ENCODE measurements around the gene PURB. TPM values are rescaled to one million over a fixed set of nuclear protein-coding genes. Genes with fewer than 3 reads are reported as not detected.
A peak's percentile ranks its signal among the peaks of the same experiment; 100 is the strongest.

Gene PURB
- polyA plus RNA-seq, 1 donor (not counting 4 experiments of a cell fraction or from before 2014, with no cell fraction given) = 7.7 TPM

DNA sequence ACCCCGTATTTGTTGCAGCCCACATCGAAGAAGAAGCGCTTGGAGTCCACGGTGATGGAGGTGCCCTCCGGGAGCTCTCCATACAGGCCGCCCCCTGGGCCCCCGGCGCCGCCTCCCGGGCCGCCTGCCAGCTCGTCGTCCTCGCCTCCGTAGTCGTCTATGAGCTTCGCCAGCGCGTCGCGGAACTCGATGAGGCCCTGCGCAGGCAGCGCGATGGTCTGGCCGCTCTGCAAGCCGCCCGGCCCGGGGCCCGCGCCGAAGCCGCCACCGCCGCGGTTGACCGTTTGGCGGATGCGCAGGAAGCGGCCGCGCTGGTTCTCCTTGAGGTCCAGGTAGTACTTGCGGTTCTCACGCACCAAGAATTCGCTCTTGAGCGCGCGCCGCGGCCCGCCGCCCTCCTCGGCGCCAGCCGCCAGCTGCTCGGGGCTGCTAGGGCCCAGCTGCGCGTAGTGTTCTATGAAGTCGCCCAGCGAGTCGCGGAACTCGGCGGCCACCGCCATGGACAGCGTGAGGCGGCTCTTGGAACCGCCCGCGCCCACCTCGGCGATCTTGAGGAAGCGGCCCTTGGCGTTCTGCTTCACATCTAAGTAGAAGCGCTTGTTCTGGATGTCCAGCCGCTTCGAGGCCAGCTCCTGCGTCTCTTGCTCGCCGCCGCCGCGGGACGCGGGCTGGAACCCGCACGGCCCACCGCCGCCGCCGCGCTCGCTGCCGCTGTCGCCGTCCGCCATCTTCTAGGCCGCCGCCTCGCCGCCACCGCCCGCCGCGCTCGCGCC is 523 bp downstream of the PURB start:
- peak overlapping the region; percentile 61 to 78 (median 68) for H3K4me3 ChIP-seq (ENCODE audit: control insufficient read depth in 2 of 3, extremely low read depth in 1 of 3, insufficient read depth in 2 of 3, low read depth in 1 of 3, low read length in 3 of 3)
- TF ChIP-seq CTCF (optimal IDR thresholded peaks at IDR 0.05 in 1 of 3, IDR thresholded peaks at IDR 0.05 in 1 of 3, conservative IDR thresholded peaks at IDR 0.05 in 1 of 3; ENCODE audit: extremely low read depth in 1 of 3, insufficient read depth in 2 of 3, low read length in 3 of 3) = no peak
- no peak for TF ChIP-seq EZH2 (IDR thresholded peaks at IDR 0.05; ENCODE audit: low read length)
- H3K4me1 ChIP-seq (ENCODE audit: control insufficient read depth, extremely low read depth, insufficient read depth, low read length) = peaks cover 39% of the 10 kb centered on the region
- H3K36me3 ChIP-seq (ENCODE audit: control insufficient read depth in 2 of 2, extremely low read depth in 1 of 2, insufficient read depth in 2 of 2, low read length in 2 of 2) = no peaks in the 10 kb centered on the region
- peak overlapping the region; percentile 69 for H2AFZ ChIP-seq (ENCODE audit: control insufficient read depth, low read length)
- DNase-seq (ENCODE audit: low read depth, low spot score) = no peak
- no peaks in the 10 kb centered on the region for H3K9me3 ChIP-seq (ENCODE audit: control insufficient read depth, low read depth, low read length)
- dilution Hi-C loops (cut with MboI; ENCODE audit: extremely low pct_ligation_motif_present, low sequenced_read_pairs) = no loop called here
- peak overlapping the region; percentile 88 for H3K9ac ChIP-seq (ENCODE audit: control insufficient read depth, extremely low read depth, insufficient read depth, low read length)
- no peaks in the 10 kb centered on the region for H3K27me3 ChIP-seq (ENCODE audit: control insufficient read depth, extremely low read depth, insufficient read depth, low read length)
- H3K27ac ChIP-seq (ENCODE audit: control insufficient read depth, insufficient read depth, low read length) = peak overlapping the region; percentile 79
- H4K20me1 ChIP-seq (ENCODE audit: control insufficient read depth, extremely low read depth, insufficient read depth, low read length) = peaks cover 12% of the 10 kb centered on the region
- no peak for FAIRE-seq
- H3K79me2 ChIP-seq (ENCODE audit: control insufficient read depth, insufficient read depth, low read length) = peaks cover 53% of the 10 kb centered on the region
- peak overlapping the region; percentile 91 for H3K4me2 ChIP-seq (ENCODE audit: control insufficient read depth, extremely low read depth, insufficient read depth, low read depth, low read length)
- H3K9me1 ChIP-seq (ENCODE audit: control insufficient read depth, extremely low read depth, insufficient read depth, low read length) = no peaks in the 10 kb centered on the region

DNA sequence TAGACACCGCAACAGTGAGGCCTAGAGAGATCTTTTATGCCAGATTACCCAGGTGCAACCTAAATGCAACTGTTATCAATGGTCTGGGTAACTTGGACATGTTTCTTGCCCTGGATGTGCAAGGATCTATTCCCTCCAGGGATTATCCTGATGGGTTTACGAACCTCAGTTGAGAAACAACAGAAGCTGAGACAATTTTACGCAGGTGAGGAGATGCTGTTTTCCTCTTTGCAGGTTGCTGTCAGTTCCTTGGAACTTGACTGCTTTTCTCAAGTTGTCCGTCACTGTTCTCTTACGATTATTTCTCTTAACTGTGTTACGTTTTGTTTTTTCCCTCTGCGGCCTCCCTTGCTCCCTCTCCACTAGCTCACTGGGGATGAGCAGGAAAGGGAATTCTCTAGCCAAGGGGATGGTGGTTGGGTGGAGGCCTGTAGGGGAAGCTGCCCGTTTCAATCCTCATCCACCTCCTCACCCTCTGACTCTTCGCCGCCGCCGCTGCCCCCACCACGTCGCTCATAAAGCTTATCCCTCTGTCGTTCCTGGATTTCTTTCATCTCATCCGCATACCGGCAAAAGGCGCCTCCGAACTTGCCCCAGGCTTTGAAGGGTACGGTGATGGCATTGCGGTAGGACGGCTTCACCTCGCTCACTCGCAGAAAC is 1.2 kb downstream of the PURB start:
- Histone ChIP-seq H2AFZ (ENCODE audit: control insufficient read depth, low read length) (no peak overlapping the region), H3K4me3 (ENCODE audit: control insufficient read depth in 2 of 3, extremely low read depth in 1 of 3, insufficient read depth in 2 of 3, low read depth in 1 of 3, low read length in 3 of 3) (peak overlapping the region; percentile 61 to 78 (median 68)), H3K4me2 (ENCODE audit: control insufficient read depth, extremely low read depth, insufficient read depth, low read depth, low read length) (peak overlapping the region; percentile 91), H3K27ac (ENCODE audit: control insufficient read depth, insufficient read depth, low read length) (peak overlapping the region; percentile 79), H4K20me1 (ENCODE audit: control insufficient read depth, extremely low read depth, insufficient read depth, low read length) (peaks cover 14% of the 10 kb centered on the region), H3K9me1 (ENCODE audit: control insufficient read depth, extremely low read depth, insufficient read depth, low read length) (no peaks in the 10 kb centered on the region), H3K9ac (ENCODE audit: control insufficient read depth, extremely low read depth, insufficient read depth, low read length) (peak overlapping the region; percentile 88), H3K27me3 (ENCODE audit: control insufficient read depth, extremely low read depth, insufficient read depth, low read length) (no peaks in the 10 kb centered on the region), H3K9me3 (ENCODE audit: control insufficient read depth, low read depth, low read length) (no peaks in the 10 kb centered on the region), H3K4me1 (ENCODE audit: control insufficient read depth, extremely low read depth, insufficient read depth, low read length) (peaks cover 39% of the 10 kb centered on the region), H3K79me2 (ENCODE audit: control insufficient read depth, insufficient read depth, low read length) (peaks cover 60% of the 10 kb centered on the region), H3K36me3 (ENCODE audit: control insufficient read depth in 2 of 2, extremely low read depth in 1 of 2, insufficient read depth in 2 of 2, low read length in 2 of 2) (no peaks in the 10 kb centered on the region)
- dilution Hi-C loops (cut with MboI; ENCODE audit: extremely low pct_ligation_motif_present, low sequenced_read_pairs) = no loop called here
- TF ChIP-seq EZH2 (IDR thresholded peaks at IDR 0.05; ENCODE audit: low read length) (no peak), CTCF (optimal IDR thresholded peaks at IDR 0.05 in 1 of 3, IDR thresholded peaks at IDR 0.05 in 1 of 3, conservative IDR thresholded peaks at IDR 0.05 in 1 of 3; ENCODE audit: extremely low read depth in 1 of 3, insufficient read depth in 2 of 3, low read length in 3 of 3) (no peak)
- FAIRE-seq = no peak
- DNase-seq (ENCODE audit: low read depth, low spot score) = no peak
